Chondrocyte (in vitro differentiated cells): Measurements from ENCODE around the gene GABPA. TPM values are rescaled to one million over a fixed set of nuclear protein-coding genes. Genes with fewer than 3 reads are reported as not detected.
A peak's percentile ranks its signal among the peaks of the same experiment; 100 is the strongest.
"Not testable (repeated sequence)": the region's sequence is repeated elsewhere in the genome, so short reads cannot be mapped to it uniquely, and the experiment has no call there.

Source experiments
- DNase-seq: peaks from one replicate; pipeline ENCODE4 v3.0.0; 2021; ENCODE audit warnings: mixed read lengths, low spot score
- H3K27ac Mint-ChIP-seq: one replicate; pipeline ENCODE4 v1.8.0; 2021; ENCODE audit warnings: mild to moderate bottlenecking, moderate library complexity, mixed read lengths; ENCODE audit not compliant: unreplicated experiment
- H3K27me3 Mint-ChIP-seq: 2 replicates; pipeline ENCODE4 v1.8.0; 2021; ENCODE audit warnings: low read depth, mixed read lengths
- H3K36me3 Mint-ChIP-seq: 2 replicates; pipeline ENCODE4 v1.8.0; 2021; ENCODE audit warnings: low read depth, mixed read lengths
- H3K4me1 Mint-ChIP-seq: 2 replicates; pipeline ENCODE4 v1.8.0; 2021; ENCODE audit warnings: low read depth, mild to moderate bottlenecking, mixed read lengths
- H3K4me3 Mint-ChIP-seq: one replicate; pipeline ENCODE4 v1.8.0; 2021; ENCODE audit warnings: mild to moderate bottlenecking, moderate library complexity, mixed read lengths; ENCODE audit not compliant: unreplicated experiment
- H3K9me3 Mint-ChIP-seq: 2 replicates; pipeline ENCODE4 v1.8.0; 2021; ENCODE audit warnings: low read depth, mixed read lengths
- CTCF ChIP-seq: fragments of 200-600 bp; sonication (generic); IDR thresholded peaks from 2 replicates; pipeline ENCODE4 v1.5.0; 2021; ENCODE audit warnings: antibody characterized with exemption, mild to moderate bottlenecking, moderate library complexity
- total RNA-seq: library from RNA; stranded (reverse); gene quantifications from 3 replicates; pipeline ENCODE4 v1.2.1, GENCODE V29; 2021

The GABPA gene
- total RNA-seq, 1 donor from 2014 or later = 17.9 TPM

- peaks cover 8% of the 10 kb centered on the region for H3K4me1 Mint-ChIP-seq
- no peak overlapping the region for H3K4me3 Mint-ChIP-seq
- no peaks in the 10 kb centered on the region for H3K27me3 Mint-ChIP-seq
- H3K36me3 Mint-ChIP-seq = peaks cover 2% of the 10 kb centered on the region
- no peak overlapping the region for H3K27ac Mint-ChIP-seq
- no peaks in the 10 kb centered on the region for H3K9me3 Mint-ChIP-seq
- TF ChIP-seq CTCF = no peak
- no peak for DNase-seq
Measured at GRCh38 chr21:25776440-25776839, 41.7 kb downstream of the GABPA start.

- not testable (repeated sequence) for H3K9me3 Mint-ChIP-seq, H3K4me3 Mint-ChIP-seq, H3K27me3 Mint-ChIP-seq, DNase-seq, H3K4me1 Mint-ChIP-seq, H3K36me3 Mint-ChIP-seq, H3K27ac Mint-ChIP-seq
Measured at GRCh38 chr21:25778126-25778875, 43.5 kb downstream of the GABPA start.

GRCh38 chr21:25788677-25789076 is 53.9 kb downstream of the GABPA start:
- H3K27ac Mint-ChIP-seq = no peak overlapping the region
- no peak overlapping the region for H3K4me3 Mint-ChIP-seq
- peaks cover 2% of the 10 kb centered on the region for H3K36me3 Mint-ChIP-seq
- no peak for TF ChIP-seq CTCF
- no peak for DNase-seq
- H3K4me1 Mint-ChIP-seq = peaks cover 9% of the 10 kb centered on the region
- peaks cover 18% of the 10 kb centered on the region for H3K27me3 Mint-ChIP-seq
- no peaks in the 10 kb centered on the region for H3K9me3 Mint-ChIP-seq

- peaks cover 9% of the 10 kb centered on the region for H3K4me1 Mint-ChIP-seq
- DNase-seq = no peak
- no peaks in the 10 kb centered on the region for H3K9me3 Mint-ChIP-seq
- H3K36me3 Mint-ChIP-seq = no peaks in the 10 kb centered on the region
- peaks cover 8% of the 10 kb centered on the region for H3K27me3 Mint-ChIP-seq
- H3K4me3 Mint-ChIP-seq = peak overlapping the region; percentile 43
- TF ChIP-seq CTCF = peak; percentile 80
- H3K27ac Mint-ChIP-seq = no peak overlapping the region
Measured at GRCh38 chr21:25790122-25790877, 55.5 kb downstream of the GABPA start.

GRCh38 chr21:25790878-25791204 is 56.1 kb downstream of the GABPA start:
- H3K4me1 Mint-ChIP-seq = peaks cover 9% of the 10 kb centered on the region
- DNase-seq = no peak
- H3K27me3 Mint-ChIP-seq = peaks cover 8% of the 10 kb centered on the region
- no peaks in the 10 kb centered on the region for H3K9me3 Mint-ChIP-seq
- no peak overlapping the region for H3K27ac Mint-ChIP-seq
- no peaks in the 10 kb centered on the region for H3K36me3 Mint-ChIP-seq
- no peak for TF ChIP-seq CTCF
- no peak overlapping the region for H3K4me3 Mint-ChIP-seq
